GM21515 (cell line): ENCODE measurements around the gene ATP2B2.

Experiments
- ATAC-seq: cut with Tn5 transposase; IDR thresholded peaks from one replicate; pipeline ENCODE4 v1.9.1; 2021; ENCODE audit not compliant: unreplicated experiment

The ATP2B2 gene

GRCh38 chr3:10405816-10406215, 99.6 kb downstream of the ATP2B2 start:
- ATAC-seq: no peak

- ATAC-seq: no peak
Observed at GRCh38 chr3:10404876-10405275, 100.5 kb downstream of the ATP2B2 start.

GRCh38 chr3:10404377-10404776, 101.0 kb downstream of the ATP2B2 start:
- ATAC-seq: no peak

GRCh38 chr3:10401990-10402761, 103.2 kb downstream of the ATP2B2 start:
- no peak for ATAC-seq

- no peak for ATAC-seq
Observed at GRCh38 chr3:10400749-10401495, 104.5 kb downstream of the ATP2B2 start.

- no peak for ATAC-seq
Observed at GRCh38 chr3:10400050-10400748, 105.2 kb downstream of the ATP2B2 start.

DNA sequence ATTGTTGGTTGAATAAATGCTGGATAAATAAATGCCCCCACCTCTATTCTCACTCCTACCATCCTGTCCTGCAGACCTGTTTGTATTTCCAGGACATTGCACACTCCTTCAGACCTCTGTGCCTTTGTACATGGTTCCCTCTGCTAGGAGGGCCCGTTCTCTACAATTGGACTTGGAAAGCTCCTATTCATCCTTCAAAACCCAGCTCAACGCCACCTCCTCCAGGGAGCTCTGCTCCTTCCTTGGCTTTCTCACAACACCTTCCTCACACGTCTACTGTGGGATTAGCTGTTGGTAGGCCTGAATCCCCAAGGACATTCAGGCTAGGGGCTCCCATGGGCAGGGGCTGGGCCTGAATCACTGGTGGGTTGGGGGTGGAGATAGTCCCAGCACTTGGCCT, 105.8 kb downstream of the ATP2B2 start:
- no peak for ATAC-seq

GRCh38 chr3:10398341-10398740, 107.0 kb downstream of the ATP2B2 start:
- ATAC-seq: no peak

- no peak for ATAC-seq
Observed at GRCh38 chr3:10397879-10398278, 107.5 kb downstream of the ATP2B2 start.

DNA sequence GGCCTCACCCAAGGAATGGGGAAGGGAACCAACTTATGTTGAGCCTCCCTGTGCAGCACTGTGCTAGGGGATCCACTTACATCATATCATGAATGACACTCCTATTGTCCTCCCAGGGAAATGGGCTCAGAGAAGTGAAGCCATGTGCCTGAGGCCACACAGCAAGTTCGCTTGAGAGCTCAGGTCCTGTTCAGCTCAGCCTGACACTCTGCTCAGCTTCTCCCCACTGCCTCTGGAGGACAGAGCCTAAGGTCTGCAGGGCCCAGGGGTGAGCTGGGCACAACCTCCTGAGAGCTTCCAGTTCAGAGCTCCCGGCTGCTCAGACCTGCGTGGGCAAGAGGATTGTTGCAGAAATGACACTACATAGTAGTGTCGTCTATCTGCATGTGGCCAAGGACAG, 108.5 kb downstream of the ATP2B2 start:
- no peak for ATAC-seq

- ATAC-seq: no peak
Observed at GRCh38 chr3:10396083-10396482, 109.3 kb downstream of the ATP2B2 start.

GRCh38 chr3:10395671-10396070, 109.7 kb downstream of the ATP2B2 start:
- ATAC-seq: no peak

GRCh38 chr3:10395196-10395595, 110.2 kb downstream of the ATP2B2 start:
- ATAC-seq: no peak

DNA sequence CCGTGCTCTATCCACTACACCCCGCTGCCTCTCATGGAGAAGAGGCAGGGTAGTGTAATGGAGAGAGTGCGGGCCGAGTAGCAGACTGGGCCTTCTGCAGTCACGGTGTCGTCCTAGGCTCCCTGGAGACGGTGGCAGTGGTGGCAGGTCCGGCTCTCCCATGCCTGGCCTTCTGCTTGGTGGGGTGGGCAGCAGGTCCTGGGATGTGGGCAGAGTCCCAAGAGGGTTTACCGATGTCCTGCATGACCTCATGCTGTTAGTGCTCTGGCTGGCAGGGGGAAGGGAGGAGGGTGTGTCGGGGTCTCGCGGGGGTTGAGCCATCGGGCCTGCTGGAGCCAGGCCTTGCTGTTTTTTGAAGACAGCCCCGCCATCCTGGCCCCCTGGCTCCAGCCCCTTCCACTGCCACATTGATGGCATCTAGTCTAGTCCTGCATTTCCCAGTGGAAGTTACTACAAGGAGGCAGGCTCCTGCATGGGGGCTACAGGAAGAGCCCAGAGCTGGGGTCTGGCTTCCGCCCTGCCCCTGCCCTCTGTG, 110.8 kb downstream of the ATP2B2 start:
- ATAC-seq: no peak

DNA sequence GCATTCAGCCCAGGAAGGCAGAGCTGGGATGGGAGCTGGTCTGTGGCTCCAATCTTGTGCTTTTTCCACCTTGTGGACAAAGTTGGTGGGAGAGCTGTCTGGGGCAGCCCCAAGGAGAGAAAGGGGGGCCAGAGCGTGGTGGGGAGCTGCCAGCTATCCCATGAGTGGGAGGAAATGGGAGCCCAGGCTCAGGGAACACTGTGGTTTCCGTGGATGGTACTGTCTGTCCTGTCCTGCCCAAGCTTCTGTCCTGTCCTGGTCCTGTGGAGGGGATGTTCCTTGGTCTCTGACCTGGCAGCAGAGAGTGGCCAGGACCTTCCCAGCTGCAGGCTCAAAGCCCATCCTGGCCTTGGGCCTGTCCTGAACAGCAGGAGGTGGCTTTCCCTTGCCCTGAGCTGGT, 111.9 kb downstream of the ATP2B2 start:
- no peak for ATAC-seq

GRCh38 chr3:10392906-10393461, 112.4 kb downstream of the ATP2B2 start:
- no peak for ATAC-seq

GRCh38 chr3:10392244-10392643, 113.1 kb downstream of the ATP2B2 start:
- no peak for ATAC-seq

DNA sequence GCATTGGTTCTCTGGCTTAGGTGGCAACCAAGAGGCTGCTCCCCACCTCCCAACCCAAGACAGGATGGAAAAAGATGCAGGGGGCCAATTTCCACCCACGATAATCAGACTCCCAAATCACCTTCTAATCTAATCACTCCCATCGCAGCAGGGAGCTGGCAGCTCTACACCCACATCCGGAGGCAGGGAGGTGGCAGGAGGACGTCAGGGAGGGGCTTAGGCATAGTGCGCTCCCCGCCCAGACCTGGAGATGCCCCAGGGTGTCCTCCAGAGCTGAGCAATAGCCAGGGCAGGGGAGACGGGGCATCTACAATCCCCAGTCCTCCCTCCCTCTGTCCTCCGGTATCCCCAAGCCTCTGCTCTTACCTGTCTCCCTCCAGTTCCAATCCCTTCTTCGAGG, 114.0 kb downstream of the ATP2B2 start:
- ATAC-seq: no peak

GRCh38 chr3:10390641-10391373, 114.6 kb downstream of the ATP2B2 start:
- no peak for ATAC-seq

- peak; percentile 77 for ATAC-seq
Observed at GRCh38 chr3:10389995-10390394, 115.4 kb downstream of the ATP2B2 start.

GRCh38 chr3:10389339-10389738, 116.0 kb downstream of the ATP2B2 start:
- no peak for ATAC-seq
